ENCODE measurements around the gene PTPRCAP. TPM values are rescaled to one million over a fixed set of nuclear protein-coding genes. Genes with fewer than 3 reads are reported as not detected.
A peak's percentile ranks its signal among the peaks of the same experiment; 100 is the strongest.

Gene PTPRCAP
- total and polyA plus RNA-seq, 2 donors (not counting 1 experiment from before 2014, with no cell fraction given), result 266 to 565 TPM

GRCh38 chr11:67457453-67457852 lies 20.0 kb upstream of the PTPRCAP start:
- H3K4me1 ChIP-seq (ENCODE audit: control insufficient read depth in 2 of 2, insufficient read depth in 2 of 2, low read length in 2 of 2), result peaks cover 51 to 86% of the 10 kb centered on the region in 2 donors
- H3K27ac ChIP-seq (ENCODE audit: low read length in 2 of 2), result peak overlapping the region in 1 of 2 donors; percentile 24
- CTCF ChIA-PET, result interaction anchor here (1.4 to 5.2 kb wide), 3 partner anchors 10 to 38 kb away, joined by 4 to 43 read pairs (median 42); partner anchors contain the start of gene PTPRCAP
- 95% methylated on average over 11 of the region's 12 CpGs for WGBS (ENCODE audit: insufficient coverage)
- H3K27me3 ChIP-seq (replicated peaks in 1 of 4; ENCODE audit: control extremely low read depth in 1 of 4, control insufficient read depth in 3 of 4, insufficient read depth in 4 of 4, low read length in 3 of 4), result no peaks in the 10 kb centered on the region
- intact Hi-C loops (cut with micrococcal nuclease), result no loop called here
- H3K9me3 ChIP-seq (ENCODE audit: control extremely low read depth in 1 of 3, control insufficient read depth in 2 of 3, insufficient read depth in 1 of 3, low read length in 2 of 3), result peaks cover 0 to 3% (median 0%) of the 10 kb centered on the region in 3 donors
- H3K4me3 Mint-ChIP-seq, result peak overlapping the region; percentile 32
- no peaks in the 10 kb centered on the region for H3K27me3 Mint-ChIP-seq
- peaks cover 42% of the 10 kb centered on the region for H3K4me1 Mint-ChIP-seq
- no peak overlapping the region for H2AFZ ChIP-seq (ENCODE audit: insufficient read depth, low read depth, low read length, poor library complexity, severe bottlenecking)
- H4K20me1 ChIP-seq (ENCODE audit: control insufficient read depth, insufficient read depth, low read length, poor library complexity, severe bottlenecking), result no peaks in the 10 kb centered on the region
- no peaks in the 10 kb centered on the region for H3K36me3 ChIP-seq (replicated peaks in 1 of 2; ENCODE audit: control extremely low read depth in 1 of 2, control insufficient read depth in 1 of 2, extremely low read depth in 1 of 2, insufficient read depth in 2 of 2, low read length in 1 of 2)
- peak overlapping the region; percentile 92 for H3K27ac Mint-ChIP-seq
- TF ChIP-seq CTCF (IDR thresholded peaks at IDR 0.05) (no peak), EZH2 (IDR thresholded peaks at IDR 0.05; ENCODE audit: borderline replicate concordance, insufficient read depth, low read depth, low read length, poor library complexity, severe bottlenecking) (no peak)
- H3K4me3 ChIP-seq (ENCODE audit: control extremely low read depth in 1 of 5, extremely low read depth in 1 of 5, insufficient read depth in 1 of 5, low read depth in 2 of 5, low read length in 4 of 5), result no peak overlapping the region
- no peak for ATAC-seq (ENCODE audit: low read depth)
- H3K79me2 ChIP-seq (ENCODE audit: control insufficient read depth, insufficient read depth, low read length), result peaks cover 52% of the 10 kb centered on the region
- POLR2A ChIA-PET, result interaction anchor here (2.6 to 6.0 kb wide), 4 partner anchors 10 to 38 kb away, joined by 10 to 110 read pairs (median 62); partner anchors contain the start of genes CORO1B and PTPRCAP
- H3K9me3 Mint-ChIP-seq (ENCODE audit: insufficient read depth), result no peaks in the 10 kb centered on the region
- no peak for DNase-seq
- no peak overlapping the region for H3K4me2 ChIP-seq (replicated peaks; ENCODE audit: low read depth, low read length, poor library complexity, severe bottlenecking)
- H3K9ac ChIP-seq (ENCODE audit: low read length), result no peak overlapping the region

GRCh38 chr11:67456068-67456705 lies 18.7 kb upstream of the PTPRCAP start:
- peaks cover 48 to 88% of the 10 kb centered on the region in 2 donors for H3K4me1 ChIP-seq (ENCODE audit: control insufficient read depth in 2 of 2, insufficient read depth in 2 of 2, low read length in 2 of 2)
- peaks cover 0 to 3% (median 0%) of the 10 kb centered on the region in 3 donors for H3K9me3 ChIP-seq (ENCODE audit: control extremely low read depth in 1 of 3, control insufficient read depth in 2 of 3, insufficient read depth in 1 of 3, low read length in 2 of 3)
- DNase-seq, result no peak
- H4K20me1 ChIP-seq (ENCODE audit: control insufficient read depth, insufficient read depth, low read length, poor library complexity, severe bottlenecking), result no peaks in the 10 kb centered on the region
- peaks cover 61% of the 10 kb centered on the region for H3K79me2 ChIP-seq (ENCODE audit: control insufficient read depth, insufficient read depth, low read length)
- H3K27ac Mint-ChIP-seq, result peak overlapping the region; percentile 92
- ChIA-PET POLR2A (interaction anchor here (1.0 to 6.0 kb wide), 5 partner anchors 9 to 19 kb away, joined by 4 to 98 read pairs (median 7); partner anchors contain the start of gene PTPRCAP), CTCF (interaction anchor here (2.3 kb wide), 1 partner anchor 19 kb away, joined by 7 read pairs; the partner anchor contains the start of gene PTPRCAP)
- no peak for ATAC-seq (ENCODE audit: low read depth)
- no peak overlapping the region for H3K27ac ChIP-seq (ENCODE audit: low read length in 2 of 2)
- H3K36me3 ChIP-seq (replicated peaks in 1 of 2; ENCODE audit: control extremely low read depth in 1 of 2, control insufficient read depth in 1 of 2, extremely low read depth in 1 of 2, insufficient read depth in 2 of 2, low read length in 1 of 2), result no peaks in the 10 kb centered on the region
- WGBS (ENCODE audit: insufficient coverage), result 96% methylated on average over 22 of the region's 25 CpGs
- TF ChIP-seq CTCF (IDR thresholded peaks at IDR 0.05), result no peak
- TF ChIP-seq EZH2 (IDR thresholded peaks at IDR 0.05; ENCODE audit: borderline replicate concordance, insufficient read depth, low read depth, low read length, poor library complexity, severe bottlenecking), result no peak
- peaks cover 44% of the 10 kb centered on the region for H3K4me1 Mint-ChIP-seq
- H3K9ac ChIP-seq (ENCODE audit: low read length), result no peak overlapping the region
- H3K4me3 Mint-ChIP-seq, result no peak overlapping the region
- intact Hi-C loops (cut with micrococcal nuclease), result no loop called here
- H3K4me3 ChIP-seq (ENCODE audit: control extremely low read depth in 1 of 5, extremely low read depth in 1 of 5, insufficient read depth in 1 of 5, low read depth in 2 of 5, low read length in 4 of 5), result no peak overlapping the region
- H3K9me3 Mint-ChIP-seq (ENCODE audit: insufficient read depth), result no peaks in the 10 kb centered on the region
- no peak overlapping the region for H3K4me2 ChIP-seq (replicated peaks; ENCODE audit: low read depth, low read length, poor library complexity, severe bottlenecking)
- H2AFZ ChIP-seq (ENCODE audit: insufficient read depth, low read depth, low read length, poor library complexity, severe bottlenecking), result no peak overlapping the region
- no peaks in the 10 kb centered on the region for H3K27me3 ChIP-seq (replicated peaks in 1 of 4; ENCODE audit: control extremely low read depth in 1 of 4, control insufficient read depth in 3 of 4, insufficient read depth in 4 of 4, low read length in 3 of 4)
- H3K27me3 Mint-ChIP-seq, result no peaks in the 10 kb centered on the region
